Cardiac muscle cell (in vitro differentiated cells and primary cell): Measurements from ENCODE around the gene NATD1. TPM values are rescaled to one million over a fixed set of nuclear protein-coding genes. Genes with fewer than 3 reads are reported as not detected.

Source experiments
- DNase-seq, 2 donors: peaks; one replicate each; pipeline versions ENCODE4 v3.0.0 to v3.0.0-alpha.2; 2010 to 2017; ENCODE audit warnings: low read depth in 1 of 2, low spot score in 1 of 2
- H3K27ac ChIP-seq: fragments of 200-600 bp; sonication (generic); 2 replicates; pipeline ENCODE4 v1.5.1; 2016
- H3K27me3 ChIP-seq: fragments of 200-600 bp; sonication (generic); 2 replicates; pipeline ENCODE4 v1.6.0; 2016; ENCODE audit warnings: control low read depth
- H3K36me3 ChIP-seq: fragments of 200-600 bp; sonication (generic); 2 replicates; pipeline ENCODE4 v1.5.1; 2016; ENCODE audit warnings: control low read depth
- H3K4me1 ChIP-seq: fragments of 200-600 bp; sonication (generic); 2 replicates; pipeline ENCODE4 v1.8.1; 2017; ENCODE audit warnings: low read depth, mild to moderate bottlenecking, mixed run types
- H3K4me3 ChIP-seq: fragments of 200-600 bp; sonication (generic); 2 replicates; pipeline ENCODE4 v1.5.1; 2016; ENCODE audit warnings: mild to moderate bottlenecking
- H3K9me3 ChIP-seq: fragments of 200-600 bp; sonication (generic); 2 replicates; pipeline ENCODE4 v1.5.1; 2017; ENCODE audit warnings: low read depth, mild to moderate bottlenecking, control low read depth
- polyA plus RNA-seq: library from polyadenylated mRNA; unstranded; fragments of >200 nt; fragmentation: Nextera tagmentation; extraction: Ambion mirVana; gene quantifications from 2 replicates; pipeline ENCODE4 v1.2.1, GENCODE V29; 2016
- total RNA-seq: library from RNA; depleted of rRNA; stranded (reverse); fragments of >200 nt; gene quantifications from 2 replicates; pipeline ENCODE4 v1.2.3, GENCODE V29; 2016
- TF ChIP-seq, protein P1 (sequence below): IDR thresholded peaks from 2 replicates; pipeline ENCODE4 v1.5.1; 2012; ENCODE audit warnings: low read depth, mild to moderate bottlenecking, low read length

NATD1 gene
- total and polyA plus RNA-seq, 2 experiments from 2014 or later: 12.7 to 28.4 TPM

DNA sequence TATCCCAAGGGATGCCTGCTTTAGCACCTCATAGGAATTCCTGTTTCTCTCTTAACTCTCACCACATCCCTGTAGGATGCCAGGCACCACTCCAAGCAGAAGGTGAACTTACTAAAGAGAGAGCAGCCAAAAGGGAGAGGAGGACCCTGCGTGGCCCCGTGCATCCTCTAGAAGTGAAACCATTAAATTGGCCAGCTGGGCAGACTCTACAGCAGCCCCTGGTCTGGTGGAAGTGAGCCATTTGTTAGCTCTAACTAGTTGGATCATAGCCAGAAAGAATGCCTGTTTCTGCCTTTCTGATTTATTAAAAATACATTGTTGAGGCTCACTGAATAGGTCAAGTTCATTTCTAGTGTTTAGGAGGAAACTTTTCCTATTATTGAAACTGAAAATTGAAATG, 61.5 kb downstream of the NATD1 start:
- Histone ChIP-seq H3K4me1 (no peaks in the 10 kb centered on the region), H3K9me3 (no peaks in the 10 kb centered on the region), H3K4me3 (no peak overlapping the region), H3K27ac (no peak overlapping the region), H3K27me3 (no peaks in the 10 kb centered on the region), H3K36me3 (peaks cover 4% of the 10 kb centered on the region)
- no peak for DNase-seq
- TF ChIP-seq, protein P1, sequence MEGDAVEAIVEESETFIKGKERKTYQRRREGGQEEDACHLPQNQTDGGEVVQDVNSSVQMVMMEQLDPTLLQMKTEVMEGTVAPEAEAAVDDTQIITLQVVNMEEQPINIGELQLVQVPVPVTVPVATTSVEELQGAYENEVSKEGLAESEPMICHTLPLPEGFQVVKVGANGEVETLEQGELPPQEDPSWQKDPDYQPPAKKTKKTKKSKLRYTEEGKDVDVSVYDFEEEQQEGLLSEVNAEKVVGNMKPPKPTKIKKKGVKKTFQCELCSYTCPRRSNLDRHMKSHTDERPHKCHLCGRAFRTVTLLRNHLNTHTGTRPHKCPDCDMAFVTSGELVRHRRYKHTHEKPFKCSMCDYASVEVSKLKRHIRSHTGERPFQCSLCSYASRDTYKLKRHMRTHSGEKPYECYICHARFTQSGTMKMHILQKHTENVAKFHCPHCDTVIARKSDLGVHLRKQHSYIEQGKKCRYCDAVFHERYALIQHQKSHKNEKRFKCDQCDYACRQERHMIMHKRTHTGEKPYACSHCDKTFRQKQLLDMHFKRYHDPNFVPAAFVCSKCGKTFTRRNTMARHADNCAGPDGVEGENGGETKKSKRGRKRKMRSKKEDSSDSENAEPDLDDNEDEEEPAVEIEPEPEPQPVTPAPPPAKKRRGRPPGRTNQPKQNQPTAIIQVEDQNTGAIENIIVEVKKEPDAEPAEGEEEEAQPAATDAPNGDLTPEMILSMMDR: no peak

DNA sequence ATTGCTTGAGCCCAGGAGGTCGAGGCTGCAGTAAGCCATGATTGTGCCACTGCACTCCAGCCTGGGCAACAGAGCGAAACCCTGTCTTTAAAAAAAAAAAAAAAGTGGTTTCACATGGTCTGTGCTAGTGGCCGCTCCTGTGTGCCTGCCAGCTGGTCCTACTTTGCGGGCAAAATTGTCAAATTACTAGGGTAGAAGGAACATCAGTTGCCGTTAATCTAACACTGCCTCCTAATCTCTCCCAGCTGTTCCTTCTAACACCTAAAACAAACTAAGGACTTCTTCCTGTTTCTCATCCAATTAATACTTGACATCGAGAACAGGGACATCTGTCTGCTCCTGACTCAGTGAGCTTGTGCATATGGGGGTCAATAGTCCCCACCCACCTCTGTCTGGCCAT, 63.1 kb downstream of the NATD1 start:
- Histone ChIP-seq H3K27me3 (no peaks in the 10 kb centered on the region), H3K4me1 (no peaks in the 10 kb centered on the region), H3K9me3 (no peaks in the 10 kb centered on the region), H3K4me3 (no peak overlapping the region), H3K36me3 (peaks cover 4% of the 10 kb centered on the region), H3K27ac (no peak overlapping the region)
- TF ChIP-seq, protein P1: no peak
- DNase-seq: no peak

DNA sequence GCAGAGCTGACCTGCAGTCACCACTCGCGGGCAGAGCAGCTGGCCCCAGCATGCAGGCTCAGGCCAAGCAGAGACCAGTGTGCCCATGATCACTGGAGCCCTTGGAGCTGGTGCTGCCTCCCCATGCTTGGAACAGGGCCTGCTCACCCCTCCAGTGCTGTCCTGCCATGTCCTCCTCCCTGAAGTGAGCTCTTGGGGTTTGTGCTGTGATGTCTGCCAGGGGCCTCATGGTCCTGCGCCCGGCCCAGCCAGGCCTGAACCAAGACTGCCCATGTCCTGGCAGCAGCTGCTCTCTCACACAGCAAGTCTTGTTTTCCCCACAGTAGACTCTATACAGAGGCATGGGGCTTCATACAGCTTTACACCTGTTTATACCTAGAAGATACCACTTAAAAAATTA, 63.8 kb downstream of the NATD1 start:
- no peak overlapping the region for H3K4me3 ChIP-seq
- no peak for DNase-seq
- H3K4me1 ChIP-seq: no peaks in the 10 kb centered on the region
- no peaks in the 10 kb centered on the region for H3K9me3 ChIP-seq
- TF ChIP-seq, protein P1: no peak
- H3K27me3 ChIP-seq: no peaks in the 10 kb centered on the region
- H3K36me3 ChIP-seq: peaks cover 4% of the 10 kb centered on the region
- H3K27ac ChIP-seq: no peak overlapping the region

Other genes with a start within 250 kb of the NATD1 start
- 256 and 280 TPM in 2 replicates for gene USP22, start 210.4 kb downstream of the NATD1 start, total RNA-seq
- gene USP22, start 210.4 kb downstream of the NATD1 start, polyA plus RNA-seq: 153 and 182 TPM in 2 replicates
- gene DHRS7B, start 126.4 kb downstream of the NATD1 start, total RNA-seq: 34.2 and 42.6 TPM in 2 replicates
- 40.0 and 41.0 TPM in 2 replicates for gene DHRS7B, start 126.4 kb downstream of the NATD1 start, polyA plus RNA-seq
- 37.9 and 42.9 TPM in 2 replicates for gene TMEM11, start 39.2 kb downstream of the NATD1 start, total RNA-seq
- 91.0 and 92.2 TPM in 2 replicates for gene TMEM11, start 39.2 kb downstream of the NATD1 start, polyA plus RNA-seq
- 14.2 and 18.4 TPM in 2 replicates for gene MAP2K3, start 31.3 kb upstream of the NATD1 start, total RNA-seq
- 42.5 and 52.1 TPM in 2 replicates for gene MAP2K3, start 31.3 kb upstream of the NATD1 start, polyA plus RNA-seq
- 13.4 and 14.0 TPM in 2 replicates for gene KCNJ12, start 122.9 kb upstream of the NATD1 start, total RNA-seq
- gene KCNJ12, start 122.9 kb upstream of the NATD1 start, polyA plus RNA-seq: 5.9 and 11.6 TPM in 2 replicates